ENCODE results near the gene GMPPB.

The GMPPB gene

GRCh38 chr3:49727924-49728361 is 4.2 kb upstream of the GMPPB start:
- no peak for FAIRE-seq

GRCh38 chr3:49727154-49727923 is 3.6 kb upstream of the GMPPB start:
- no peak for FAIRE-seq

GRCh38 chr3:49725906-49726681 is 2.3 kb upstream of the GMPPB start:
- FAIRE-seq: no peak

GRCh38 chr3:49724586-49724985 is 835 bp upstream of the GMPPB start:
- FAIRE-seq: no peak

- FAIRE-seq: no peak
Measured at GRCh38 chr3:49723296-49723627, 489 bp downstream of the GMPPB start.

GRCh38 chr3:49722896-49723295 is 855 bp downstream of the GMPPB start:
- FAIRE-seq: no peak

GRCh38 chr3:49721896-49722781 is 1.6 kb downstream of the GMPPB start:
- no peak for FAIRE-seq

- FAIRE-seq: no peak
Measured at GRCh38 chr3:49721596-49721895, 2.2 kb downstream of the GMPPB start.

GRCh38 chr3:49720855-49721595 is 2.7 kb downstream of the GMPPB start:
- FAIRE-seq: no peak

GRCh38 chr3:49719214-49719884 is 4.4 kb downstream of the GMPPB start, which contains the start of gene AMIGO3:
Gene AMIGO3 (minus strand): TSS chr3:49719684. CDS start chr3:49719465, 219 bp downstream.
- no peak for FAIRE-seq

- no peak for FAIRE-seq
Measured at GRCh38 chr3:49718858-49719213, 4.9 kb downstream of the GMPPB start.

- no peak for FAIRE-seq
Measured at GRCh38 chr3:49717959-49718857, 5.5 kb downstream of the GMPPB start.

- no peak for FAIRE-seq
Measured at GRCh38 chr3:49717211-49717958, 6.4 kb downstream of the GMPPB start.

GRCh38 chr3:49716691-49717210 is 7.0 kb downstream of the GMPPB start:
- no peak for FAIRE-seq

GRCh38 chr3:49716169-49716568 is 7.6 kb downstream of the GMPPB start:
- no peak for FAIRE-seq

- FAIRE-seq: no peak
Measured at GRCh38 chr3:49715611-49716121, 8.1 kb downstream of the GMPPB start.

- FAIRE-seq: no peak
Measured at GRCh38 chr3:49714728-49715550, 8.8 kb downstream of the GMPPB start.

- no peak for FAIRE-seq
Measured at GRCh38 chr3:49713336-49714105, 10.2 kb downstream of the GMPPB start.

Measured in G401.6 (cell line).